VCaP (cell line): ENCODE data around the gene STRN3.

Experiments
- H3K27ac ChIP-seq: fragments of 450-650 bp; 2 replicates; pipeline ENCODE4 v1.5.1; 2017
- CTCF ChIP-seq: fragments of 450-650 bp; conservative IDR thresholded peaks from 2 replicates; pipeline ENCODE4 v1.5.1; 2017; ENCODE audit warnings: mild to moderate bottlenecking, moderate library complexity

STRN3 gene

GRCh38 chr14:30928462-30928861 lies 97.7 kb downstream of the STRN3 start:
- no peak overlapping the region for H3K27ac ChIP-seq
- TF ChIP-seq CTCF = no peak

GRCh38 chr14:30925254-30925653 lies 100.9 kb downstream of the STRN3 start:
- H3K27ac ChIP-seq = no peak overlapping the region

GRCh38 chr14:30921788-30922187 lies 104.4 kb downstream of the STRN3 start:
- peak overlapping the region; percentile 37 for H3K27ac ChIP-seq
- TF ChIP-seq CTCF = no peak

More at GRCh38 chr14:30925254-30925653, 100.9 kb downstream of the STRN3 start:
- no peak for TF ChIP-seq CTCF

GRCh38 chr14:30921305-30921704 lies 104.9 kb downstream of the STRN3 start:
- H3K27ac ChIP-seq = peak overlapping the region; percentile 37
- TF ChIP-seq CTCF = no peak

- no peak for TF ChIP-seq CTCF
- no peak overlapping the region for H3K27ac ChIP-seq
Observed at GRCh38 chr14:30915596-30915995, 110.6 kb downstream of the STRN3 start.

- no peak overlapping the region for H3K27ac ChIP-seq
- TF ChIP-seq CTCF = no peak
Observed at GRCh38 chr14:30914812-30915211, 111.4 kb downstream of the STRN3 start.

GRCh38 chr14:30908826-30909225 lies 117.4 kb downstream of the STRN3 start:
- TF ChIP-seq CTCF = no peak
- H3K27ac ChIP-seq = no peak overlapping the region

GRCh38 chr14:30907659-30908057 lies 118.5 kb downstream of the STRN3 start:
- no peak for TF ChIP-seq CTCF

More at GRCh38 chr14:30907659-30908057, 118.5 kb downstream of the STRN3 start:
- H3K27ac ChIP-seq = no peak overlapping the region
